HG03354 (cell line): ENCODE measurements around the gene SLC7A9.
"Not testable (repeated sequence)": the region's sequence is repeated elsewhere in the genome, so short reads cannot be mapped to it uniquely, and the experiment has no call there.

ENCODE experiments used
- ATAC-seq: cut with Tn5 transposase; IDR thresholded peaks from one replicate; pipeline ENCODE4 v1.9.1; 2021; ENCODE audit warnings: mild to moderate bottlenecking; ENCODE audit not compliant: unreplicated experiment, poor library complexity, severe bottlenecking

The SLC7A9 gene

DNA sequence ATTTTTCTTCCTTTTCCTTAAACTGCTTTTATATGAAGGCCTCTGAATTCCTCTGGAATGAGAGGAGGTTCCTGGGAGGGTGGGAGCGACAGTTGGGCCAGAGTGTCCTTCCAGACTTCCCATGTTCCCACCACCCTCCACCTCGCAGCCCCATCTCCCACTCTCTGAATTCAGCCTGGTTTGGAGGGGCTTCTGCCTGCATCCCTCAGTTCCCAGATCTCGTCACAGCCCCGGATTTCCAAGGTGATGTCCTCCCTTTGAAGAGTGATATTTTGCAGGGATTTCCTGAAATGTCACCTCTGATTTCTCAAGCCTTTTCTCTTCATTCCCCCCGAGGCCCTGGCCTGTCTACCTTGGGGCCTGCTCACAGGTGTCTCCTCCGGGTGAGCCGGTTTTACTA lies 16.7 kb upstream of the SLC7A9 start:
- no peak for ATAC-seq

DNA sequence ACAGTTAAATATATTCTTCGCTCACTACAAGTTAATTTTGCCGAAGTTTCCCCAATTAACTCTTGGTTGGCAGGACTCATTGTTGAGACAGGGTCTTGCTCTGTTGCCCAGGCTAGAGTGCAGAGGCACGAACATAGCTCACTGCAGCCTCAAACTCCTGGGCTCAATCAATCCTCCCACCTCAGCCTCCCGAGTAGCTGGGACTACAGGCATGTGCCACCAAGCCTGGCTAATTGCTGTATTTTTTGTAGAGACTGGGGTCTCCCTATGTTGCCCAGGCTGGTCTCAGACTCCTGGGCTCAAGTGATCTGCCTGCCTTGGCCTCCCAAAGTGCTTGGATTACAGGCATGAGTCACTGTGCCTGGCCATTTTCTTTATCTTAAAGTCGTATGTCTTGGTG lies 15.7 kb upstream of the SLC7A9 start:
- not testable (repeated sequence) for ATAC-seq

DNA sequence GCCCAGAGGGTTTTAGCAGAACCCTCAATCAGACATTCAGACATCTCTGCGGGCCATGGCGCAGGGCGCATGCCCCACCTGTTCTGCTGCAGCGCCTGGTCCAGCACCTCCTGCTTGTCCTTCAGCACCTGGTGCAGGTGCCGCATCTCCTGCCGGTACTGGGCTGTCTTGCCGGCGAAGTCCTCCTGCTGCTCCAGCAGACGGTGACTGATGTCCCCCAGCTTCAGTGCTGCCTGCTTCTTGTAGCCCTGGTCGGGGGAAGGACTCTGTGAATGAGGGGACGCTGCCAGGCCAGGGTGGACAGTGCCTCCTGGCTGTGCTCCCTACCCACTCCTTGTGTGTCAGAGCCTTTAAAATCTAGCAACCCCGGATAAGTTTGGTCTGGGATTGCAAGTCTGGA lies 12.2 kb upstream of the SLC7A9 start:
- ATAC-seq, result no peak

DNA sequence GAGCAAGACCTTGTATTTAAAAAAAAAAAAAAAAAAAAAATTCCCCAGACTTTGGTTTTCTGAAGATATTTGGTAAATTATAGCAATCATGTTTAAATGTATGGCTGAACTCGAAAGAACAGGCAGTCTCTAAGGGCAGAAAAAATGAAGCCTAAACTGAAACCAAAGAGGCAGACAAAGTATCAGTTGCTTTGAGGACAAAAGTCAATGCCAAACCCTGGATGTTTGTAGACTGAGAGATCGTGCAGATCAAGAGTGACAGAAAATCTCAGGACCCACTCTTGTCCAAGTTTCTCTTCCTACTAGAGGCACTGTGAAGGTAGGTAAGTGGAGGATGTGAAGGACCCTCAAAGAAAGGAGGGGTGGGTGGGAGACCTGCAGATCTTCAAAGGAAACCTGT lies 11.1 kb upstream of the SLC7A9 start:
- ATAC-seq, result no peak

DNA sequence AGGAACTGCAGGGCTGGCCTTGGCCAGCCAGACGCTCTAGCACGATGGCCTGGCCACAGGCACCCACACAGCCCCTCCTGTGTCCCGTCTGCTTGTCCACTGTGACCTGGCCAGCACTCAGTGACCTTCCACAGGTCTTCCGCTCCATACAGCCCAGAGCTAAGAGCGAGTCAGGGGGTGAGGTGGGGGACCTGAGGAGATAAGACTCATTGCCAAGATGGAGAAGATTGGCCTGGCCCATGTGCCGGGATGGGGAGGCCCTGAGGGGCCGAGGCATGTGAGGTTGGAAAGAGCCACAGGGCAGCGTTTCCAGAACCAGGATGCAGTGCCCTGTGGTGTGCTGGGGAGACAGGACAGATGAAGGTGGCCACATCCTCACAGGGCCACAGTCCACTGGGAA lies 10.2 kb upstream of the SLC7A9 start:
- no peak for ATAC-seq

DNA sequence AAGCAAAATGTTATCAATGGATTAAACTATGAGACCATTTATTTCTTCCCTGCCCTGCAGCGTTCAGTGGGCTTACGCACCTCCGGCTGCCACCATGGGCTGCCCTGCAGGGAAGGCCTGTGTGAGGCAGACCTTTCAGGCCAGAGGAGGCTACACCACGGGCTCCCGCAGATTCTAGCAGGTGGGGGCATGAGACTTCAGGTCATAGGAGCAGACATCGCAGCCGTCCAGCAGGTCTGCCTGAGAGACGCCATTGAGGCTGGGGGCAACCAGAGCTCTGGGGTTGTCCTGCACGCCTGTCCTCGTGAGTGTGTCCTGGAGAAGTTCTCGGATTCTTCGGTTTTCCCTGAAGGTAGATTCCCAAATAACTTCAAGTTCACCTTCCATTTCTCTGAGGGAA lies 9.4 kb upstream of the SLC7A9 start:
- ATAC-seq, result no peak

DNA sequence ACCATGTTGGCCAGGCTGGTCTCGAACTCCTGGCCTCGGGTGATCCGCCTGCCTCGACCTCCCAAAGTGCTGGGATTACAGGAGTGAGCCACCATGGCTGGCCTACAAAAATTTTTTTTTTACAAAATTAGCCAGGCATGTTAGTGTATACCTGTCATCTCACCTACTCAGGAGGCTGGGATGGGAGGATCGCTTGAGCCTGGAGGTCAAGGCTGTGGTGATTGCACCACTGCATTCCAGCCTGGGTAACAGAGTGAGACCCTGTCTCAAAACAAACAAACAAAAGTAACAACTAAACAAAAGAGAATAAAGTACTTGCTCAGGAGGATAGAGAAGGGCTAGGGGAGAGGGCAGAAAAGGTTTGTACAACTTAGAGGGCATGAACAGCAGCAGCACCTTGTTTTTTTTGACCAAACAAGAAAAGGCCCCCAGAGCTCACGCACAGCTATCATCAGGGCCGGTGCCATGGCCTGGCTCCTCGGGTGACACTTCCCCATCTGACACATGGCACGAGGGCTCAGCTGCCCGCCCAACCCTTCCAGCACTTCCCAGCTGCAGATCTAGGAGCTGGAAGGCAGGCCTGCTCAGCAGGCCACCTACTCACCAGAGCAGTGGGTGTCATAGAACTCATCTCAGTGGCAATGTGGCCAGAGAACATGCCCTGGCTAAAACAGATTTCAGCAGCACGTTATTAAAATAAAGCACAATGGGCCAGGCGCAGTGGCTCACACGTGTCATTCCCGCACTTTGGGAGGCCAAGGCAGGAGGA lies 8.6 kb upstream of the SLC7A9 start:
- ATAC-seq, result no peak

DNA sequence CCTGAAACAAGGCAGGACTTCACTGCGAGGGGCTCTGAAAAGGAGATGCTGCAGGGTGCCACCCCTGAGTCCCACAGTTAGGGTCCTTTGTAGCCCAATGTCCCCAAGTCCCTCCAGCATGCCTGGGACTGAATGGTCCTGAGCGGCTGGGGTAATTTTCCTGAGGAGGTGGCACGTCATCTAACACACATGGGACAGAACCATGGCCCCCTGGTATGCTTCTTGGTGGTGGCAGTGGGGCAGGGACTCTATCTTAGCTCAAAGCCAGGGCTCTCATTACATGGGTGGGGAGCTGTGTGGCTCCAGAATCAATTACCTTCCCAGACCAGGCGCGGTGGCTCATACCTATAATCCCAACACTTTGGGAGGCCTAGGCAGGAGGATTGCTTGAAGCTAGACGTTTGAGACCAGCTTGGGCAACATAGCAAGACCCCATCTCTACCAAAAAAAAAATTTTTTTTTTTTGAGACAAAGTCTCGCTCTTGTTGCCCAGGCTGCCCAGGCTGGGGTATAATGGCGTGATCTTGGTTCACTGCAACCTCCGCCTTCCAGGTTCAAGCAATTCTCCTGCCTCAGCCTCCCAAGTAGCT lies 7.9 kb upstream of the SLC7A9 start:
- no peak for ATAC-seq

DNA sequence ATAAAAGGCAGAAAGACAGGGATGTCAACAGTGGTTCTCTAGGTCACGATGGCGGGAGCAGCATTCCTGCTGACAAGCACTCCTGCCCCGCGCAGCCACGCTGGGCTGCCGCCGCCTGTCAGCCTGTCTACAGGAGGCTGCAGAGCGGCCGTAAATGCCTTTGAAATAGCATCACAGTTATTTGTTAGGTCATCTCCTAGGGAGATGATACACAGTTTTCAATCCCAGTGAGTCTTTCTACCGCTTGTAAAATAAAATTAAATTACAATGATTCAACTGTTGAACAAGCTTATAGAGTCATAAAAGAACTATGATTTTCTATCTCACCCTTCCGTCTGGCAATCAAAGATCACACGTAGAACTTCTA lies 7.3 kb upstream of the SLC7A9 start:
- ATAC-seq, result no peak

DNA sequence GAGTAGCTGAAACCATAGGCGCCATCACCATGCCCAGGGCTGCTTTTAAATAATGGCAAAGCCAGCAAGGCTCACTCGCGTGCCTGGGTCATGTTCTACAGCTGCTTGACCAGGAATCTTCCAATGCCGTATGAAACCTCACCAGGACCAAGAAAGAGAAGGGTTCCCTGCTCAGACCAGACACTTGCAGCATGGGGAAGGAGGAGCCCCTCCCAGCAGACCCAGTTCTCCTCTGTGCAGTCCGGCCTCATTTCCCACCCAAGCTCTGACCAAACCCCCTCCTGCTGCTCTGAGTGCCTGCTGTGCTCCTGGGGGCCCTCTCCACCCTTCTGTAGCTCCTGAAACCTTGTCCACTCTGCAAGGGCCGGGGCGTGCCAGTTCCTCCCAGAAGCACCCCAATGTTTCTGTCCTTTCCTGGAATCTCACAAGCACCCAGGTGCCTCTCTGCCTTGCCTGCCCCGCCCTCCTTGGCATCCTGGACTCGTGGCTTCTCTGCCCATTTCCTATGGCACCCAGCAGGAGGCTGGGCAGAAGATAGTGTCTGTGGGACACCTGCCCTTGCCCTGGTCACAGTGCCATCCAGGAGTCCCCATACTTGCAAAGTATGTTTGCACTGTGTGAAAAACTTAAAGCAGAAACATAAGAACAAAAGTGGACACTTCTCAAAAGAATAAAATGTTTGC lies 6.8 kb upstream of the SLC7A9 start:
- no peak for ATAC-seq

DNA sequence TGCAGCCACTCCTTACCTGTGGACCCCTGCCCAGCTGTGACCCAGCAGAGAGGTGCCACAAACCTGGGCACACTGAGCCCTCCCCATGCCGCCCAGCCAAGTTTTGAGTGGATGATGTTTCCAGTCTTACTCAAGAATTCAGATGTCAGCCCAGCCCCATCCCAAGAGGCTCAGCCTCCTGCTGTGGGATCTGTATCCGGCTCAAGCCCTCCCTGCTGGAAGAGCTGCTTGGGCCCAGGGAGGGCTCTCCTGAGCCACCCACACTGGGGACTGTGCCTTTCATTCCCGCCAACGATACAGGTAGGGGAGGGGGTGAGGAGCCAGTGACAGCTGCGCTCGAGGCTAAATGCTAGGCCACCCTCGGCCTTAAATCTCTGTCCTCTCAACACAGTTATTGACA lies 5.9 kb upstream of the SLC7A9 start:
- no peak for ATAC-seq

DNA sequence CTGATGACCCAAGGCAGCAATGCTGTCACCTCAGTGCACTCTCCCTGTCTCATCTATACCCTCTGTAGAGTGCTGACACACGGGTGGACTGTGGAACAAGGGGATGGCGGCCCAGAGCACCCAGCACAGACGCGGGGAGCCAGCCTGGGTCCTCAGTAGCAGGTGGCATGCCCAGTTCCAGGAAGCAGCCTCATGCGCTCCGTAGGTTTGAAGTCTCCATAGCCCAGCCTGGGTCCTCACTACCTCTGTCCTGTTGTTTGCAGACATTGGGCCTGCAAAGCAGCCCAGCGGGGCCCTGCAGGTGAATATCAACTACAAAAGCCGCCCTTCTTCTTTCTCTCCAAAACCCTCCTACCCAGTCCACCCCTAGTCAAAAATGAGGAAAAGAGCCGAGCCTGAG lies 5.0 kb upstream of the SLC7A9 start:
- no peak for ATAC-seq

DNA sequence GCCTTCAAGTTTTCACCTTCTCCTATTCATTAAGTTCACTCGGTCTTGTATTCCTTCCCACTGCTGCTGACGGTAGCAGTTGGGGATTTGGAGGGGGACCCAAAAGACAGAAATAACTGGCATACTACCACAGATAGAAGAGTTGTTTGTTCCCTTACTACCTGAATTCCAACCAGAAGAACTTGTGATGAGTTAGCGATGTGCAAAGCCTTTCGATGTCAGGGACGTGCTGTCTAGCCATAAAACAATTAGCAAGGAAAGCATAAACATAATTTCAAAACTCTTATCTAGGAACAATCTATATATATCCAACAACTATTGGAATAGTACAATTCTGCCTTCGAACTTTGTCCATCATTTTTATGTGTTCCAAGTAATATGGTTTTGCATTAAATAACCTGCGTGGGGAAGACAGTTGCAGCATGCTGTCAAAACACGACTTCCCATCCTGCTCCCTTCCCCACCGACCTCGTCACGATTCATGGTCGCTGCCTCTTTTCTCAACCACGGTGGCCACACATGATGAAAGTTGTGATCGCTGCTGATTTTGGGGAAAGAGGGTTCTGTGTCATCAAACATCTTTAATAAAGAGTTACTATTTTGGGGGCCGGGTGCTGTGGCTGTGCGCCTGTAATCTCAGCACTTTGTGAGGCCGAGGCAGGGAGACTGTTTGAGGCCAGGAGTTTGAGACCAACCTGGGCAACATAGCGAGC lies 3.8 kb upstream of the SLC7A9 start:
- no peak for ATAC-seq

DNA sequence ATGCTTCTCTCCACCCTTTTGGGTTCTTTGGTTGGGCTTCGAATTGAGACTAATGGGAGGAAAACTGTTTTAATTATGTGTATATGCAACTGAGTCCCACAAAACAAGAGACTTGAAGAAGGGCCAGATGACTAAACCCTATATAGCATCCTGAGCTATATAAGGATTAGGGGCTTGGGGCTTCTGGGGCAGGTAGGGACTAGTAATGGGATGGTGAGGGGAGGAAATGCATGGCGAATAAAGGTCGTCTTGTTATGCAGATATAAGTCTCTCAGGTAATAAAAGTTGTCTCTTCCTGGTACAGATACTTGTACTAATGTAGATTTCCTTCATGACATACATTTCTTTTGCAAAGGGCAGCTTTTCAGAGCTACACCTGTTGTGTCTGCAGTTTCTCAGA lies 2.8 kb upstream of the SLC7A9 start:
- no peak for ATAC-seq

DNA sequence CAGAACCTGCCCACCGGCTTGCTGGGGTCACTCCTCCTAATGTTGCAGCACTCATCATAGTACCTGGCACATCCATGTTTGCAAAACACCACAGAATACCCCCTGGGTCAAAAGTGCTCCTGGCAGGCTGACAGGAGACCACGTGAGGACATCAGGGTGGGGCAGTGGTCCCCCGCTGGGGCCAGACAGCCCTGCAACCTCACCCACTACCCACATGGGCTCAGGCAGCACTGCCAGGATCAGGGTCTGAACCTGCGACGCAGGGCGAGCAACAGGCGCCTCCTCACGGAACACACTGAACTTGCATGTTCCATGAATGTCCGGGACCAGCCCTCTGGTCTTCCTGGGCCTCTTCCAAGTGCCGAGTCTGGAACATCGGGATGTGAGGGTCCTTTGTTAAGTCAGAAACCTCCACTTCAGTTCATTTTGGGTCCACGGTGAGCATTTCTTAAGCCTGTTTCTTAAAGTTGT lies 1.4 kb upstream of the SLC7A9 start:
- no peak for ATAC-seq

DNA sequence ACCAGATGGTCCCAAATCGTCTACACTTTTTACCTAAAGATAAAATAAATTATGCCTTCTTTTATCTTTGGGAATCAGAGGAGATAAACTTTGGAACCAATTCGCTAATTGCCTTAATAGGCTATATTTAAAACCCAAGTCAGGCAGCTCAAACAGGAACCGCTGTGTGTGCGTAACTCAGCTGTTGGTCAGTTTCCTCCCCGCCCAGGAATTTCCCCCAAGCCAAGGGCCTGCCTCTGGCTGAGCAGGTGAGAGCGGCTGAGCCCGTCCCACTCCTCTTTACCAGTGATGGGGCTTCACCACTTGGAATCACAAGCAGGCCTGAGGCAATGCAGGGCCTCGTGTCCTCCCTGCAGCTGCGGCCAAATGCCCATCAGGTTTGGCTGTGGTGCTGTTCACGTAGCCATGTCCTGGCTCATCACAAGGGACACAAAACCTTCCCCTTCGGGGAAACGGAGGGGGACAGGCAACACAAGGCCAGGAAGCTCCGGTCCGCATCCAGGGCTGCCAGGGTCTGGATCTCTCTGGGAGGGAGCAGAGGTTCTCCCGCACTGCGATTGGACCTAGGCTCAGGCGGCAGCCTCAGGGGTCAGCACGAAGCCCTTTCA lies 503 bp upstream of the SLC7A9 start:
- ATAC-seq, result no peak

DNA sequence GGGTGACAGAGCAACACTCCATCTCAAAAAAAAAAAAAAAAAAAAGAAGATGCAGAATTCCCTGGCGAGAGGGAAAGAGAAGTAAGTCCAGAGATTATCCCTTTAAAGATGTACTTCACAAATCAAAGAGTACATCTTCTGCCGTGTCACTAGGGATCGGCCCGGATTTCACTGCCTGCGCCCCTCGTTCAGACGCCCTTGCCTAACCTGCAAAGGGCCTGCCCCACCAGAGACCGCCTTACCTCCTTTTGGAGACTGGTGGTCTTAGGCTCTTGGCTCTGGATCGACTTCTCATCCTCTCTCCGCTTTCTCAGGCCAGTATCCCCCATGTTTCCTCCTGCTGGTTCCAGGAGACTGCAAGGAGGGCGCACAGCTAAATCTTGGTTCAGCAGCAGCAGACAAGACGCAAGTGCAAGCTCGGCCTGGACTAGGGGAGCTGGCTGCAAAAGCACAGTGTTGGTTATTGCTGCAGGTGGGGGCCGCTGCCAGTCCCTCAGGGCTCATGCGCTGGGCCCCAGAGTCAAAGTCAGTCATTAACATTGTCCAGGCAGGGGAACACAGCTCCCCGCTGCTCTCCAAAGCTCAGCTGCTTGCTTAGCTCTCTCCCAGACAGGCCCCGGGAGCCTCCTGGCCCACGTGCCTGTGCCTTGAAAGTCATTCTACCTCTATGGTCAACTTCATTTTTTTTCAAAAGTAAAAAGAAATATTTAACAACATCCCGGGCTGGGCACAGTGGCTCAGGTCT lies 1.2 kb downstream of the SLC7A9 start:
- no peak for ATAC-seq

DNA sequence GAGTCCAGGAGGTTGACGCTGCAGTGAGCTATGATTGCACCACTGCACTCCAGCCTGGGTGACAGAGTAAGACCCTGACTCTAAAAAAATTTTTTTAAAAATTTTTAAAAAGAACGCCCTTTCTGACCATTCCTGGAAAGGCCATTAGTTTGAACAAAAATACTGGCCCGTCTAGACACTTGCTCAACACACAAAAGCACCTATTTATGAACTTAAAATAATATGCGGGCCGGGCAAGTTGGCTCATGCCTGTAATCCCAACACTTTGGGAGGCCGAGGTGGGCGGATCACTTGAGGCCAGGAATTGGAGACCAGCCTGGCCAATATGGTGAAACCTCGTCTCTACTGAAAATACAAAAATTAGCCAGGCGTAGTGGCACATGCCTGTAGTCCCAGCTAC lies 2.1 kb downstream of the SLC7A9 start:
- not testable (repeated sequence) for ATAC-seq

DNA sequence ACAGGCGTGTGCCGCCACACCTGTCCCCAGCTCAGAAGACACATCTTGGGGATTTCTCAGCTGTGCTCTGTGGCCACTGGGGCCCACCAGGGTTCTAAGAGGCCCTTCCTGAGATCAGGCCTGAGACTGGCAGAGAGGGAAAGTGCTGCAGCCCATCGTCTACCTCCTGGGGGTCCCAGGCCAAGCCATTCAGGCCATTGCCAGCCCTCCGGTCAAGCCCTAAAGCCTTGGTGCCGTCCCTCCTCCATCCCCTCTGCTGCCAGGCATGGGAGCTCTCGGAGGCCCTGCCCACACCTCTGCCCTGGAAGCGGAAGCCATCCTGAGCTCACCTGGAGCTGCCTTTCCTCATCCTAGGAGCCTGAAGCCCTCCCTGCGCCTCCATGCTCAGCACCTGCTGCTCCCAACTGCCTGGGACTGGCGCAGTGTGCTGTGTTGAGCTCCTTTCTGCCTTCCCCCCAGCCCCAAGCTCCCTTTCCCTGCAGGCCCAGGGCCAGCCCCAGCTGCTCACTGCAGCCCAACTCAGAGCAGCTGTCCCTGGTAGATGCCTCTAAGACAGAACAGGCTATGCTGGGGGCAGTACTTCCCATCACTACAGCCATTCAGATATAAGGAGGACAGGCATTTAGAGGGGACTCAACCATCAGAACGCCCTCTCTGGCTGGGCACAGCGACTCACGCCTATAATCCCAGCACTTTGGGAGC lies 2.9 kb downstream of the SLC7A9 start:
- no peak for ATAC-seq
